T-cell (primary cell): ENCODE measurements around the gene GARIN6. TPM values are rescaled to one million over a fixed set of nuclear protein-coding genes. Genes with fewer than 3 reads are reported as not detected.

Experiments
- ATAC-seq, 4 experiments: fragments of 200-7000 bp in 3 of 4; fragments of 150-1000 bp in 1 of 4; cut with Tn5 transposase; replicated peaks in 1 of 4; 1 replicate in 3 of 4; 2 replicates in 1 of 4; pipeline ENCODE4 v1.10.0; 2021; ENCODE audit warnings: moderate library complexity in 3 of 4, mild to moderate bottlenecking in 2 of 4, moderate number of reproducible peaks in 1 of 4
- CTCF ChIA-PET, 2 donors: fragments of 300-600 bp; sonication (Branson Sonifier 250); formaldehyde crosslinking; loops; one replicate each; lab custom pipeline; 2022; ENCODE audit warnings: antibody characterized with exemption in 2 of 2; lab: Charles Lee
- POLR2A ChIA-PET, 2 donors: fragments of 300-600 bp; sonication (Branson Sonifier 250); formaldehyde crosslinking; loops; one replicate each; lab custom pipeline; 2022; ENCODE audit warnings: antibody characterized with exemption in 2 of 2; lab: Charles Lee
- DNase-seq, 35 experiments: peaks; one replicate each; pipeline versions ENCODE4 v3.0.0 to v3.0.0-alpha.2; 2013 to 2023
- H3K27ac ChIP-seq: one replicate; pipeline ENCODE4 v1.5.1; 2013; ENCODE audit warnings: low read length
- H3K27me3 ChIP-seq, 2 experiments: replicated peaks in 1 of 2; 1 replicate in 1 of 2; 2 replicates in 1 of 2; pipeline versions ENCODE4 v1.6.1 to v1.7.0; 2013; ENCODE audit warnings: low read length in 1 of 2, mixed read lengths in 1 of 2; ENCODE audit not compliant: control insufficient read depth in 2 of 2, insufficient read depth in 2 of 2; ENCODE audit errors: extremely low read depth in 1 of 2
- H3K36me3 ChIP-seq, 2 donors: 1 replicate in 1 of 2; 2 replicates in 1 of 2; pipeline versions ENCODE4 v1.6.1 to v1.7.0; 2013; ENCODE audit warnings: low read length in 1 of 2; ENCODE audit not compliant: control insufficient read depth in 2 of 2, insufficient read depth in 1 of 2; ENCODE audit errors: extremely low read depth in 1 of 2
- H3K4me1 ChIP-seq, 2 experiments: 1 replicate in 1 of 2; 2 replicates in 1 of 2; pipeline versions ENCODE4 v1.6.1 to v1.7.0; 2013; ENCODE audit warnings: low read length in 2 of 2, mixed read lengths in 1 of 2; ENCODE audit not compliant: insufficient read depth in 2 of 2, control insufficient read depth in 1 of 2; ENCODE audit errors: extremely low read depth in 1 of 2
- H3K4me3 ChIP-seq, 2 donors: 1 replicate in 1 of 2; 2 replicates in 1 of 2; pipeline versions ENCODE4 v1.5.1 to v1.7.0; 2013; ENCODE audit warnings: mild to moderate bottlenecking in 2 of 2, low read length in 1 of 2, moderate library complexity in 1 of 2; ENCODE audit not compliant: control insufficient read depth in 1 of 2; ENCODE audit errors: extremely low read depth in 1 of 2
- H3K9me3 ChIP-seq: 2 replicates; pipeline ENCODE4 v1.7.0; 2013
- H3K27ac Mint-ChIP-seq, 2 donors: one replicate each; pipeline ENCODE4 v1.8.0; 2020 to 2021; ENCODE audit warnings: mild to moderate bottlenecking in 2 of 2, mixed read lengths in 2 of 2
- H3K27me3 Mint-ChIP-seq, 2 donors: one replicate each; pipeline ENCODE4 v1.8.0; 2021 to 2022; ENCODE audit warnings: mixed read lengths in 2 of 2
- H3K36me3 Mint-ChIP-seq: one replicate; pipeline ENCODE4 v1.8.0; 2021; ENCODE audit warnings: mixed read lengths
- H3K4me1 Mint-ChIP-seq, 3 donors: one replicate each; pipeline ENCODE4 v1.8.0; 2020 to 2022; ENCODE audit warnings: mixed read lengths in 3 of 3, mild to moderate bottlenecking in 1 of 3
- H3K4me3 Mint-ChIP-seq, 3 donors: one replicate each; pipeline ENCODE4 v1.8.0; 2020 to 2022; ENCODE audit warnings: mild to moderate bottlenecking in 3 of 3, mixed read lengths in 3 of 3, moderate library complexity in 3 of 3
- H3K9me3 Mint-ChIP-seq, 3 donors: one replicate each; pipeline ENCODE4 v1.8.0; 2020 to 2022; ENCODE audit warnings: mixed read lengths in 3 of 3
- WGBS: methylation state at CpG from one replicate; pipeline ENCODE4 v1.1.5; 2013; ENCODE audit warnings: missing lambda C conversion rate; ENCODE audit not compliant: insufficient coverage; 5-methylcytosine and 5-hydroxymethylcytosine counted together
- total RNA-seq, 35 experiments: library from RNA in 6 of 35; stranded (reverse) in 6 of 35; fragments of 120-200 nt in 1 of 35; gene quantifications; one replicate each; pipeline versions ENCODE4 v1.2.1 to v1.2.4 and lab custom pipeline; 2013 to 2026

GARIN6 gene
- total RNA-seq, 5 donors from 2014 or later (not counting 1 experiment from before 2014, with no cell fraction given): not detected

DNA sequence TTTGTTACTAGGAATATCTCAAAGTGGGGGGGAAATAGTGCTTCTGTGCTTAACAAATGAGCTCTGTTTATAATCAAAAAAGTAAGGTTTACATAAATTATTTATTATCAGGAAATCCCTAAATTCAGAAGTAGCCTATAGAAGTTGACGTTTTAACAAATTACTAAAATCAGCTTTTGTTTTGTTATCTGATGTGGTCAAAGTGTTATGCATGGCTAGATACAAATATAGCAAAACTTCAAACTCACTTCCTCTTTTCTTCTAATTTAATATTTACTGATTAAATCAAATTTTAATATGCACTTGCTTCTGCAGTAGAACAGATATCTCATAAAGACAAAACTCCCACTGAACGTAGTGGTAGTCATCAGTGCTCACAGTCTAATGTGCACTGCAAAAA lies 47.5 kb downstream of the GARIN6 start:
- ATAC-seq (no peak), DNase-seq (no peak)
- H3K4me1 Mint-ChIP-seq: no peaks in the 10 kb centered on the region
- Histone ChIP-seq H3K9me3 (no peaks in the 10 kb centered on the region), H3K27me3 (no peaks in the 10 kb centered on the region), H3K36me3 (no peaks in the 10 kb centered on the region), H3K4me1 (no peaks in the 10 kb centered on the region), H3K4me3 (no peak overlapping the region), H3K27ac (no peak overlapping the region)
- no peaks in the 10 kb centered on the region for H3K36me3 Mint-ChIP-seq
- H3K27ac Mint-ChIP-seq: no peak overlapping the region
- CTCF ChIA-PET: interaction anchor here in 1 of 2 donors (0.6 to 0.7 kb wide), 2 partner anchors 12 to 16 kb away, joined by 3 read pairs; no protein-coding TSS in a partner anchor
- POLR2A ChIA-PET: no interaction called here
- H3K27me3 Mint-ChIP-seq: no peaks in the 10 kb centered on the region
- peaks cover 4 to 13% (median 9%) of the 10 kb centered on the region in 3 donors for H3K9me3 Mint-ChIP-seq
- H3K4me3 Mint-ChIP-seq: no peak overlapping the region
- no CpG with 5 or more reads among the region's 2 CpGs for WGBS
